GM23248 (cell line): Measurements from ENCODE around the gene CRB3.

Experiments
- EZH2 ChIP-seq: fragments of 200-600 bp; sonication (generic); IDR thresholded peaks from 2 replicates; pipeline ENCODE4 v1.6.1; 2018; ENCODE audit warnings: antibody characterized with exemption, mild to moderate bottlenecking; ENCODE audit not compliant: insufficient read depth, poor library complexity, severe bottlenecking
- EZH2phosphoT487 ChIP-seq: fragments of 200-600 bp; sonication (generic); IDR thresholded peaks from 2 replicates; pipeline ENCODE4 v1.6.1; 2018; ENCODE audit warnings: antibody characterized with exemption, moderate library complexity, mild to moderate bottlenecking, low read depth; ENCODE audit not compliant: insufficient read depth

DNA sequence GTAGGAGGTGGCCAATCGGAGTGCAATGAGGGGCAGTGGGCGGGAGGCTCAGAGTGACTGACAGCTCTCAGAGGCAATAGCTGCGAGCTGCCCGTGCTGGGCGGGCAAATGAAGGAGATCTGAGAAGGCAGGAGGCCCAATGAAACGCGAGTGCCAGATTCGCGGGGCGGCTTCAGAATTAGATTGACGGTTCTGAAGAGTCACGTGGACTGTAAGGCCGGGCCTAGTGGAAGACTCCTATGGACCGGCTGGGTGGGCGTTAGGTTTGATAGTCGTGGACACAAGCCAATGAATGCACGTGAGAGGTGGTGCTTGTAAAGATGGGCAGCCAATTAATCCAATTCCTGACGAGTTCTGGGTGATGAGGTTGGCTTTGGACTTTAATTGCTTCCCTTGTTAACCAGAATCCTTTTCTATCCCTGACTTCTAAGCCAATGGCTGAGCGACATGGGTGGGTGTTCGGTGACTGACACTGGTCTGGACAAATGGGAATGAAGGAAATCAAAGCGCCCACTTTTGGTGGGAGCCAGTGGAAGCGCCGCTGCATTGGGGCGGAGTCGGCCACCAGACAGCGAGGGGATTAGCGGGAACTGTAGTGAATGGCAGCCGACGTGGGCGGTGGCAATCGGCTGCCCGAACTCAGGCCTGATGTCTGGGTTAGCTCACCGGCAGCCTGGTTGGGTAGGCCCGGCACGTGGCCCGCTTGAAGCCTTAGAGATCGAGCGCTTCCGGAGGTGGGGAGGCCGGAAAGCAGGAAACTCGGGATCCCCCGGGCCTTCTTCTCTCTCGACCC is 38.9 kb upstream of the CRB3 start:
- TF ChIP-seq EZH2phosphoT487 (no peak), EZH2 (no peak)
